C1 segment of cervical spinal cord (tissue), 14 donors: Measurements from ENCODE around the gene NCEH1.
"Not testable (repeated sequence)": the region's sequence is repeated elsewhere in the genome, so short reads cannot be mapped to it uniquely, and the experiment has no call there.

Experiments used
- DNase-seq, 14 donors: peaks; one replicate each; lab custom pipeline; 2025; lab: John Stamatoyannopoulos, UW

NCEH1 gene

GRCh38 chr3:172710664-172711453 lies at the start of gene NCEH1:
Gene NCEH1 (minus strand): TSS chr3:172711067. CDS start chr3:172710984, 83 bp downstream.
- peak; percentile 35 to 96 (median 82) for DNase-seq

GRCh38 chr3:172760416-172760815 lies 49.5 kb upstream of the NCEH1 start:
- DNase-seq = not testable (repeated sequence)

- no peak for DNase-seq
Measured at GRCh38 chr3:172753125-172753524, 42.3 kb upstream of the NCEH1 start.

- DNase-seq = no peak
Measured at GRCh38 chr3:172752651-172753050, 41.8 kb upstream of the NCEH1 start.

- peak in 2 of 14 donors; percentile 27 to 47 for DNase-seq
Measured at GRCh38 chr3:172751175-172751704, 40.4 kb upstream of the NCEH1 start.

GRCh38 chr3:172750368-172751174 lies 39.7 kb upstream of the NCEH1 start, which contains the start of gene ECT2:
Gene ECT2 (plus strand): TSS chr3:172750726. CDS start chr3:172754531, 3,805 bp downstream.
- peak; percentile 77 to 99 (median 96) for DNase-seq

GRCh38 chr3:172750069-172750367 lies 39.2 kb upstream of the NCEH1 start:
- DNase-seq = no peak

GRCh38 chr3:172749230-172749965 lies 38.5 kb upstream of the NCEH1 start:
- DNase-seq = no peak

- DNase-seq = no peak
Measured at GRCh38 chr3:172746475-172746874, 35.6 kb upstream of the NCEH1 start.

- no peak for DNase-seq
Measured at GRCh38 chr3:172739462-172739861, 28.6 kb upstream of the NCEH1 start.

- no peak for DNase-seq
Measured at GRCh38 chr3:172735014-172735413, 24.1 kb upstream of the NCEH1 start.

GRCh38 chr3:172726380-172726779 lies 15.5 kb upstream of the NCEH1 start:
- no peak for DNase-seq

- not testable (repeated sequence) for DNase-seq
Measured at GRCh38 chr3:172722536-172723040, 11.7 kb upstream of the NCEH1 start.

- DNase-seq = no peak
Measured at GRCh38 chr3:172717493-172718088, 6.7 kb upstream of the NCEH1 start.

- DNase-seq = peak in 6 of 14 donors; percentile 1 to 40 (median 18)
Measured at GRCh38 chr3:172716476-172716875, 5.6 kb upstream of the NCEH1 start.

GRCh38 chr3:172713316-172713715 lies 2.4 kb upstream of the NCEH1 start:
- no peak for DNase-seq

GRCh38 chr3:172711454-172711795 lies 558 bp upstream of the NCEH1 start:
- peak in 2 of 14 donors; percentile 32 to 35 for DNase-seq

- DNase-seq = peak in 9 of 14 donors; percentile 11 to 73 (median 33)
Measured at GRCh38 chr3:172709774-172710663, 848 bp downstream of the NCEH1 start.

GRCh38 chr3:172708921-172709773 lies 1.7 kb downstream of the NCEH1 start:
- DNase-seq = peak in 1 of 14 donors; percentile 14
